Measurements from ENCODE around the gene CHD9NB.

DNA sequence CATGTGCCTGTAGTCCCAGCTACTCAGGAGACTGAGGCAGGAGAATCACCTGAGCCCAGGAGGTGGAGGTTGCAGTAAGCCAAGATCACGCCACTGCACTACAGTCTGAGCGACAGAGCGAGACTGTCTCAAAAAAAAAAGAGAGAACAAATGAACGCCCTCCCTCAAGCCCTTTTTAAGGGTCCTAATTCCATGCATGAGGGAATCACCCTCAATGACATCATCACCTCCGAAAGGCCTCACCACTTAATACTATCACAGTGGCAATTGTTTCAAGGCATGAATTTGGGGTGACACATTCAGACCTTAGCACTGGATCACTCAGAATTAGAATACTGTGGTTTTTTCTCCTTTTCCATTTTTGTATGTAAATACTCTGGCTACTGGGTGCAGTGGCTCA, 57.8 kb downstream of the CHD9NB start:
- TF ChIP-seq, protein P1, sequence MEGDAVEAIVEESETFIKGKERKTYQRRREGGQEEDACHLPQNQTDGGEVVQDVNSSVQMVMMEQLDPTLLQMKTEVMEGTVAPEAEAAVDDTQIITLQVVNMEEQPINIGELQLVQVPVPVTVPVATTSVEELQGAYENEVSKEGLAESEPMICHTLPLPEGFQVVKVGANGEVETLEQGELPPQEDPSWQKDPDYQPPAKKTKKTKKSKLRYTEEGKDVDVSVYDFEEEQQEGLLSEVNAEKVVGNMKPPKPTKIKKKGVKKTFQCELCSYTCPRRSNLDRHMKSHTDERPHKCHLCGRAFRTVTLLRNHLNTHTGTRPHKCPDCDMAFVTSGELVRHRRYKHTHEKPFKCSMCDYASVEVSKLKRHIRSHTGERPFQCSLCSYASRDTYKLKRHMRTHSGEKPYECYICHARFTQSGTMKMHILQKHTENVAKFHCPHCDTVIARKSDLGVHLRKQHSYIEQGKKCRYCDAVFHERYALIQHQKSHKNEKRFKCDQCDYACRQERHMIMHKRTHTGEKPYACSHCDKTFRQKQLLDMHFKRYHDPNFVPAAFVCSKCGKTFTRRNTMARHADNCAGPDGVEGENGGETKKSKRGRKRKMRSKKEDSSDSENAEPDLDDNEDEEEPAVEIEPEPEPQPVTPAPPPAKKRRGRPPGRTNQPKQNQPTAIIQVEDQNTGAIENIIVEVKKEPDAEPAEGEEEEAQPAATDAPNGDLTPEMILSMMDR (conservative IDR thresholded peaks at IDR 0.05; ENCODE audit: low read depth, low read length), result no peak
- TF ChIP-seq EZH2 (IDR thresholded peaks at IDR 0.05; ENCODE audit: low read length, unreplicated experiment), result no peak
- TF ChIP-seq EZH2phosphoT487 (IDR thresholded peaks at IDR 0.05; ENCODE audit: borderline replicate concordance, low read length), result no peak

Data from PC-3 (cell line).